Measurements from ENCODE around the gene CDH23. TPM values are rescaled to one million over a fixed set of nuclear protein-coding genes. Genes with fewer than 3 reads are reported as not detected.

The CDH23 gene
- total RNA-seq, 1 experiment from 2014 or later, result 2.9 TPM

- TF ChIP-seq ZNF219 (CRISPR knock-in tag; IDR thresholded peaks at IDR 0.05; ENCODE audit: borderline replicate concordance), result no peak
- TF ChIP-seq ZNF281 (CRISPR knock-in tag; IDR thresholded peaks at IDR 0.05), result no peak
- TF ChIP-seq ZBTB21 (CRISPR knock-in tag; IDR thresholded peaks at IDR 0.05; ENCODE audit: borderline replicate concordance), result no peak
- TF ChIP-seq ATF3 (CRISPR knock-in tag; conservative IDR thresholded peaks at IDR 0.05), result no peak
- TF ChIP-seq NR3C1 (CRISPR knock-in tag; conservative IDR thresholded peaks at IDR 0.05; ENCODE audit: low read depth), result no peak
- TF ChIP-seq PRRX2 (CRISPR knock-in tag; IDR thresholded peaks at IDR 0.05), result no peak
- TF ChIP-seq ERG (CRISPR knock-in tag; IDR thresholded peaks at IDR 0.05), result no peak
- TF ChIP-seq TEAD1 (CRISPR knock-in tag; IDR thresholded peaks at IDR 0.05), result no peak
- no peak for TF ChIP-seq ETV6 (CRISPR knock-in tag; IDR thresholded peaks at IDR 0.05)
These were observed 10.2 kb downstream of the CDH23 start (continued) for GRCh38 chr10:71406878-71407277.

GRCh38 chr10:71408436-71409225 is 11.9 kb downstream of the CDH23 start:
- Mint-ChIP-seq H3K4me1 (peaks cover 9% of the 10 kb centered on the region), H3K4me3 (no peak overlapping the region), H3K36me3 (peaks cover 8% of the 10 kb centered on the region), H3K27ac (no peak overlapping the region), H3K9me3 (peaks cover 16% of the 10 kb centered on the region), H3K27me3 (ENCODE audit: low read depth) (0 out of 2 replicates have a peak, but pooled peaks cover 4% of the 10 kb centered on the region)
- POLR2A ChIA-PET, result no interaction called here
- TF ChIP-seq GRHL2 (CRISPR knock-in tag; IDR thresholded peaks at IDR 0.05; ENCODE audit: insufficient replicate concordance, severe bottlenecking), result no peak
- no peak for TF ChIP-seq FOXP1 (CRISPR knock-in tag; IDR thresholded peaks at IDR 0.05; ENCODE audit: borderline replicate concordance)
- no peak for TF ChIP-seq STAT6 (CRISPR knock-in tag; conservative IDR thresholded peaks at IDR 0.05; ENCODE audit: low read depth)
- DNase-seq (ENCODE audit: low spot score) (no peak), ATAC-seq (no peak)
- CTCF ChIA-PET, result interaction anchor here (1.0 to 2.4 kb wide), 3 partner anchors 12 to 24 kb away, joined by 3 to 7 read pairs (median 4); partner anchors contain the start of gene CDH23

GRCh38 chr10:71409516-71410104 is 12.9 kb downstream of the CDH23 start:
- ATAC-seq (peak; percentile 60), DNase-seq (ENCODE audit: low spot score) (no peak)
- peaks cover 8% of the 10 kb centered on the region for H3K36me3 Mint-ChIP-seq
- peaks cover 16% of the 10 kb centered on the region for H3K9me3 Mint-ChIP-seq
- no peak overlapping the region for H3K27ac Mint-ChIP-seq
- no peak overlapping the region for H3K4me3 Mint-ChIP-seq
- H3K4me1 Mint-ChIP-seq, result peaks cover 5% of the 10 kb centered on the region
- CTCF ChIA-PET, result interaction anchor here (1.0 to 2.4 kb wide), 3 partner anchors 13 to 25 kb away, joined by 3 to 7 read pairs (median 4); partner anchors contain the start of gene CDH23
- 0 out of 2 replicates have a peak, but pooled peaks cover 4% of the 10 kb centered on the region for H3K27me3 Mint-ChIP-seq (ENCODE audit: low read depth)
- POLR2A ChIA-PET, result no interaction called here
- TF ChIP-seq ZSCAN18 (CRISPR knock-in tag; IDR thresholded peaks at IDR 0.05) (no peak), ERG (CRISPR knock-in tag; IDR thresholded peaks at IDR 0.05) (no peak), USF1 (CRISPR knock-in tag; IDR thresholded peaks at IDR 0.05) (no peak), ZNF671 (CRISPR knock-in tag; IDR thresholded peaks at IDR 0.05) (no peak), ZNF281 (CRISPR knock-in tag; IDR thresholded peaks at IDR 0.05) (no peak)

All from WTC11 (cell line).